GM19043 (cell line): ENCODE results near the gene ZNF385B.

ENCODE experiments used
- ATAC-seq: cut with Tn5 transposase; IDR thresholded peaks from one replicate; pipeline ENCODE4 v1.9.1; 2021; ENCODE audit warnings: low read depth; ENCODE audit not compliant: unreplicated experiment

The ZNF385B gene

GRCh38 chr2:179857236-179857635 lies 4.2 kb downstream of the ZNF385B start:
- no peak for ATAC-seq

DNA sequence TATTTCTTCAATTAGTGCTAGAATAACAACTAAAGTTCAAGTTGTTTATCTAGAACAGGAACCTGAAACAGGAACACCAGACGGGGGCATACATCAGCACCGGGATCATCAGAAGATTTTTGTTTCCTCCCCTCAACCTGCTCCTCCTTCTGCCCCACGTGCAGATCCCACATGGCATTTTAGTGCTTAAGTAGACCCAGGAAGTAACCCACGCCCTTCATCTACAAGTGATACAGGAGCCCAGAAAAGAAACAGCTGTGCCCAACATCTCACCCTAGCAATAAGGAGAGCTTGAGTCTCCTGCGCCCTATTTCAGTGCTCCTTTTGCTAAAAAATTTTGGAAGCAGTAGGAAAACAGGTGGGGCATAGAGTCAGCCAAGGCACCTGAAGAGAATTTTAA lies 5.2 kb downstream of the ZNF385B start:
- ATAC-seq, result no peak

GRCh38 chr2:179855673-179856072 lies 5.7 kb downstream of the ZNF385B start:
- ATAC-seq, result no peak

DNA sequence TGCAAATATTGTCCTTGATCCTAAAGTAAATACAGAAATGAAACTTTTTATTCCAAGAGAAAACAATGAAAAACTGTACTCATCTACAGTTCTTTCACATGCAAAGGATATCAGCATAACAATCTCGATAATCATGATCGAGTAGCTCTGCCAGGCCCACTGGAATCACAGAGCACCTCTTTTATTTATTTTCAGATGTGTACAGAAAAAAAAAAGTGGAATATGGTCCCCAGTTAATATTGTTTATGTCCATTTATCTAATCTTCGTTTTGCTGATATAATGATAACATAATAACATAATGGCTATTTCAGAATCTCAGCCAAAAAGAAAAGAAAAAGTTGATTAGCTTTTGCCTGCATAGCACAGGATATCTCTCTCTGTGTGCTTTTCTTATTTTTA lies 6.5 kb downstream of the ZNF385B start:
- no peak for ATAC-seq

DNA sequence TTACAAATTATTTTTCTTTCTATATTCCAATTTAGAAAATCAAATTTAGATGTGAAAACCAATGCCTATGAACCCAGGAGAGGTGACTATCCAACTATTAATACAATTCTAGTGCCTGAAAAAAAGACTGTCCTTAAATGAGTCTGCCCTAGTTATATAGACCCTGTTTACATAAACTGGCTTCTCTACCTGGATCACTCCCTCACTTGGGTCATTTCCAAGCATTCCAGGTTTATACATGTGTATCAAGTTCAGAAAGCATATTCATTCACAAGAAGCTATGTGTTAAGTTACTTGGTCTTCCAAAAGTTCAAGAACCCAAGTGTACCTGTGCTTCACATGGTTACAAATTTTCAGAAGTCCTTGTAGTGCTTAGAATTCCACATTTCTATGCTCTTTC lies 8.3 kb downstream of the ZNF385B start:
- no peak for ATAC-seq

DNA sequence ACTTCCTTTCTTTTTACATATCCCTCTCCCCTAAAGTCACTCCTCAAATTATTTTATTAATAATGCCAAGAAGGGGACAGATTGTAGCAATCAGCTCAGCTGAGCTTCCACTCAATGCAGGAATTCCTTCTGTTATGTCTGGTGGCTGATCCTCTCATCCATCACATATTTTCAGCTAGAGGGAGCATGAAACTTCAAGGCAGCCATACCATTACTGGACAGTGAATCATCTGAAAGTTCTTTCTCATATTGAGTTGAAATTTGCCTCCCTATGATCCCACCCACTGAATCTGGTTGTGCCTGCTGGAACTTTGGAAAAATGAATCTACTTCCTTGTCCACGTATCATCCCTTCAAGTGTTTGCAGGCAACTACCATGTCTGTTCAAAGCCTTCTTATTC lies 11.2 kb downstream of the ZNF385B start:
- no peak for ATAC-seq

DNA sequence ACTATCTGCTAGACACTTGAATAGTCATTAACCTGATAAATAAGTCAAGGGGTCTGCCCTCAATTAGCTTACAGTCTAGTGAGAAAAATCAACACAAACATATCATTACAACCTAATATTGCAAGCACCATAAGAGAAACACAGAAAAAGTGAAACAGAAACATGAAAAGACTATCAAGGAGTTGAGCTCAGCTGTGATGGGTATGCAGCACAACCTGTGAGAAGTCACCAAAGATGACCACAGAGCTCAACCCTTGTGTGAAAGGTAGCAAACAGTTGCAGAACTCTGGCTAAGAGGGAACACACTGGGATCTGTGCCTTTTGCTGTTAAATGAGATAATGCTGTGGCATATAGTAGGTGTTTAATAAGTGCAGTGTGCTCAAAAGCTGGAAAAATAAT lies 11.7 kb downstream of the ZNF385B start:
- ATAC-seq, result no peak

DNA sequence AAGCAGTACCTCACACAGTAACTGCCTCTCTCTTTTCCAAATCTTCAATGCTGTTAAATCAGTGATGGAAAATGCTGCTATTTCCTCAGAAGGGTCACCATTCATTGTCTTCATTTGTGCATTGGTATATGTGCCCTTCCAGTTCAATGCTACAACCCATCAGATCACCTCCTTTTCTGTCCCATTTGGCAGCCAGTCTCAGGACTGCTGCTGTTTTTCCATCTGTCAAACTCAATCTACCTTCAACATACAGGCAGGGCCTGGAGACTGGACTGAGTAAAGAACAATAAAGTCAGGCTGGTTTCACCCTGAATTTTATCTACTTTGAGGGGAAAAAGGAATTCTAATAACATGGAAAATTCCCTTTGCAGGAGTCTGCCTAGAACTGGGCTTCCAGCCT lies 17.9 kb downstream of the ZNF385B start:
- no peak for ATAC-seq

GRCh38 chr2:179842498-179843153 lies 18.8 kb downstream of the ZNF385B start:
- ATAC-seq, result no peak

DNA sequence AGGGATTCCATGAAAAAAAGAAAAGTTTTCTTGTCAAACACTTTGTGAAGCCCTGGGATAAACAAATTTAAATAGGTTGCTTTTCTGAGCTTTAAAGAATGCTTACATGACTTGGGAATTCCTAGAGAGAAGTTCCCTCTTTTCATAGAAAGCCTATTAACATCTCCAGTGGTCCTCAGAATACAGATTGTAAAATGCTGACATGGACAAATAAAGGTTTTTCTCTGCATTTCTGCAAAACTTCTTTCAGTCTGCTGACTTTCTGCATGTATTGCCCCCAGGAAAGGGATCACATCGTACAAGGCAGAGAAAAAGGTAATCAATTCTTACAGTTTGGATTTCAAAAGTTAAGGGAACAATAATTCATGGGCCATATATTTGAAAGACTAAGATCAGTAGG lies 20.6 kb downstream of the ZNF385B start:
- no peak for ATAC-seq

- no peak for ATAC-seq
Observed at GRCh38 chr2:179837408-179837807, 24.0 kb downstream of the ZNF385B start.

- ATAC-seq, result no peak
Observed at GRCh38 chr2:179830043-179830787, 31.2 kb downstream of the ZNF385B start.

GRCh38 chr2:179826297-179826696 lies 35.1 kb downstream of the ZNF385B start:
- no peak for ATAC-seq

DNA sequence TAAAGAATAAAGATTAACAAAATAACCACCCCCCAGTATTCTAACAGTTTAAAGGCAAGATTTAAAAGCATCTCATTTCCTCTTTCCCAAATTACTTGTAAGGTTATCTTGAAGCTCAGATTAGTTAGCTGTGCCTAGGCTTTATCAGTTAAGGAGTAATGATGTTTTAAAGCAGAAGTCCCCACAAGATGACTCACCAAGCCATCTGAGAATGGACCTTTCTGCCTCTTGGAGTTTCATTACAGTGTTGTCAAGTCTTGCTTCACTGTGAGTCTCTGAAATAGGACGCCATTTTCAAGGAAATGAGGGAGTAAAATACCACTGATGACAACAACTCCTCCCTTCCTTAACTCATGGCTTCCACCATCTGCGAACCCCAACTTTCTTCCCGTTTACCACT lies 35.9 kb downstream of the ZNF385B start:
- ATAC-seq, result no peak

DNA sequence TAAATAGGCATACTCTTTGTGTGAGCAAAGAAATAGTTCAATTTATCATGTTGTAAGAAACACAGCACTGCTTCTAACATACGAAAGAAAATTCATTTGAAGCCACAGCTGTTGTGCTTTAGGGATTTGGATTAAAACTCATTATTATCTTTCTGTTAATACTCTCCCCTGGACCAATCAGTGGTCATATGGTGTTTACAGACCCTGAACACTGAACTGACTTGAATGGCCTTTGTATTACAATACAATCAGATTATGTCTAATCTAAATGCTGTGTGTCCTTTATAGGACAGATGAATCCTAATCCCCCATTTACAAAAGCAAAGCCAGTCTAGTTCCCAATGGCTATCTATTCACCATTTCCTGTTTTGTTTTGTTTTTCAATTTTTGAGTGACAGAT lies 36.5 kb downstream of the ZNF385B start:
- ATAC-seq, result no peak

DNA sequence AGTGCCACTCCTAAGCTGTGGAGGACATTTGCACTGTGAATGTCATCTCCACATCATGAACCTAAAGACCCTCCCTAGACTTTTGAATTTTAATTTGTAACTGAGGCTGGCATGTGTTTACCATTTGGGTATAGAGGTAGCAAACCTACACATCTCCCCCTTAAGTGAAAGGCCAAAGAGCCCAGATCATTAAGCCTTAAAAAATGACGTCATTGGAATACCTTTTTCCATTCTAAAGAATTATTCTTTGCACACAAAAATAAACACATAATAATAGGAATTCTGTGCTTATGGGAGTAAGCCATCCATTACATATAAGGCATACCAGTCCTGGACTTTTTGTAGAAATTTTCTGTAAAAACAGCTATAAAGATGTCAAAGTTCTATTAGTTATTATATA lies 38.9 kb downstream of the ZNF385B start:
- ATAC-seq, result no peak

GRCh38 chr2:179818546-179818945 lies 42.9 kb downstream of the ZNF385B start:
- ATAC-seq, result no peak

GRCh38 chr2:179817181-179817841 lies 44.1 kb downstream of the ZNF385B start:
- ATAC-seq, result no peak

- no peak for ATAC-seq
Observed at GRCh38 chr2:179814050-179814449, 47.4 kb downstream of the ZNF385B start.

DNA sequence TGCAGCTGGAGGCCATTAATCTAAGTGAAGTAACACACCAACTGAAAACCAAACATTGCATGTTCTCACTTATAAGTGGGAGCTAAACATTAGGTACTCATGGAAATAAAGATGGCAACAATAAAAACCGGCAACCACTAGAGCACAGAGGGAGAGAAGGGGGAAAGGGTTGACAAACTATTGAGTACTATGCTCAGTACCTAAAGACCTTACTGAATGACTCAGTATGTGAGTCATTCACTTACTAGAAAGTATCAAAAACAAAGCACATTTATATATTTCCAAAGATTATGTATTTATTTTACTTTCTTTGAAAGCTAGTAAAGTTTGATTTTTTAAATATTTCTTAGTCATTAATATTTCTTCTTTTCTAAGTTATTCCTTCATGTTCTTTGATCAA lies 48.9 kb downstream of the ZNF385B start:
- ATAC-seq, result no peak

GRCh38 chr2:179811042-179811441 lies 50.4 kb downstream of the ZNF385B start:
- ATAC-seq, result no peak

- ATAC-seq, result no peak
Observed at GRCh38 chr2:179809606-179810005, 51.8 kb downstream of the ZNF385B start.
